Measurements from ENCODE around the gene NOX4. TPM values are rescaled to one million over a fixed set of nuclear protein-coding genes. Genes with fewer than 3 reads are reported as not detected.

NOX4 gene
- total and polyA plus RNA-seq, 2 donors (not counting 3 experiments of a cell fraction or from before 2014, with no cell fraction given): 21.2 to 34.0 TPM

DNA sequence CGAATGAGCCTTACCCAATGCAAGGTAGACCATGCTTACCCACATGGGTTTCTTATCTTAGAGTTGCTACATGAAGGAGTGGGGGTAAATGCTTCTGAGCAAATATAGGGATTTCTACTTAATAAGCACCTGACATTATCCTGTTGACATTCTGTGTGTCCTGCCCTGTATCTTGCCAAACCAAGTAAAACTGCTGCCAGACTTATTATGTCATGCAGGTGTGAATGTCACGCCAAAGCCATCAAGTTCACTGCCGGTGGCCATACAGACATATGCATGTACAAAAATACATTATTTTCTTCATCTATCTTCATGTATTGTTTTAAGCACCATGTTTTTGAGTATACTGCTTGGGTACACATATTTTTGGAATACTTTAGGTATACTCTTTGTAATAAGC is 70.2 kb downstream of the NOX4 start:
- TF ChIP-seq, protein P1, sequence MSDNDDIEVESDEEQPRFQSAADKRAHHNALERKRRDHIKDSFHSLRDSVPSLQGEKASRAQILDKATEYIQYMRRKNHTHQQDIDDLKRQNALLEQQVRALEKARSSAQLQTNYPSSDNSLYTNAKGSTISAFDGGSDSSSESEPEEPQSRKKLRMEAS (IDR thresholded peaks at IDR 0.05; ENCODE audit: insufficient read depth, insufficient read length): no peak
- TF ChIP-seq POLR2AphosphoS5 (IDR thresholded peaks at IDR 0.05; ENCODE audit: insufficient read depth, low read depth, low read length) (no peak), MYC (IDR thresholded peaks at IDR 0.05; ENCODE audit: low read depth, low read length) (no peak), CTCF (IDR thresholded peaks at IDR 0.05; ENCODE audit: extremely low read depth in 1 of 2, insufficient read depth in 1 of 2, low read depth in 1 of 2, low read length in 2 of 2) (no peak), GATA2 (IDR thresholded peaks at IDR 0.05; ENCODE audit: insufficient read depth, insufficient read length, low read depth, low read length) (no peak), FOS (IDR thresholded peaks at IDR 0.05; ENCODE audit: borderline replicate concordance, insufficient read depth, low read length) (no peak), JUN (IDR thresholded peaks at IDR 0.05; ENCODE audit: borderline replicate concordance, insufficient read depth, insufficient read length, low read depth) (no peak), POLR2A (IDR thresholded peaks at IDR 0.05; ENCODE audit: low read depth, low read length) (no peak), EZH2 (IDR thresholded peaks at IDR 0.05; ENCODE audit: borderline replicate concordance, low read depth, low read length, severe bottlenecking) (no peak)
- no peaks in the 10 kb centered on the region for H3K9me1 ChIP-seq (replicated peaks; ENCODE audit: control insufficient read depth, extremely low read depth, insufficient read depth, low read length)
- intact Hi-C loops (cut with micrococcal nuclease): no loop called here
- dilution Hi-C loops (cut with MboI; ENCODE audit: extremely low pct_ligation_motif_present, low sequenced_read_pairs): no loop called here
- no peak overlapping the region for H2AFZ ChIP-seq (ENCODE audit: low read depth, low read length)
- POLR2A ChIA-PET: no interaction called here
- no peaks in the 10 kb centered on the region for H4K20me1 ChIP-seq (replicated peaks; ENCODE audit: control insufficient read depth, extremely low read depth, insufficient read depth, low read length)
- no peaks in the 10 kb centered on the region for H3K4me1 ChIP-seq (ENCODE audit: control insufficient read depth, extremely low read depth, insufficient read depth, low read length)
- no peaks in the 10 kb centered on the region for H3K79me2 ChIP-seq (ENCODE audit: control insufficient read depth, insufficient read depth, low read length)
- H3K4me3 ChIP-seq (replicated peaks in 1 of 3; ENCODE audit: insufficient read depth in 1 of 3, low read depth in 1 of 3, low read length in 3 of 3): no peak overlapping the region
- no TSS peak for BruUV-seq (replicated peaks)
- no peaks in the 10 kb centered on the region for H3K27me3 ChIP-seq (ENCODE audit: control insufficient read depth in 2 of 2, insufficient read depth in 2 of 2, low read length in 2 of 2)
- FAIRE-seq (no peak), DNase-seq (ENCODE audit: low read depth, low spot score) (peak; percentile 47)
- H3K36me3 ChIP-seq (ENCODE audit: control insufficient read depth in 2 of 2, extremely low read depth in 1 of 2, insufficient read depth in 2 of 2, low read length in 2 of 2): peaks cover 0 to 2% of the 10 kb centered on the region in 2 experiments
- no peaks in the 10 kb centered on the region for H3K9me3 ChIP-seq (replicated peaks; ENCODE audit: control insufficient read depth, insufficient read depth, low read length)
- H3K4me2 ChIP-seq (ENCODE audit: insufficient read depth, low read length): no peak overlapping the region
- no peak overlapping the region for H3K9ac ChIP-seq (replicated peaks; ENCODE audit: extremely low read depth, insufficient read depth, low read length)
- no peak overlapping the region for H3K27ac ChIP-seq (ENCODE audit: insufficient read depth, low read depth, low read length)
- CTCF ChIA-PET: interaction anchor here (1.4 kb wide), 1 partner anchor 194 kb away, joined by 3 read pairs; no protein-coding TSS in a partner anchor
